AG09309 (cell line): ENCODE measurements around the gene NKD2.

Experiments
- DNase-seq: peaks from one replicate; pipeline ENCODE4 v3.0.0-alpha.2; 2010; ENCODE audit warnings: low read depth
- H3K4me3 ChIP-seq: 2 replicates; pipeline ENCODE4 v1.5.1; 2011; ENCODE audit warnings: mild to moderate bottlenecking, low read depth, low read length, moderate library complexity; ENCODE audit not compliant: control insufficient read depth
- TF ChIP-seq, protein P1 (sequence below): IDR thresholded peaks from 2 replicates; pipeline ENCODE4 v1.5.1; 2011; ENCODE audit warnings: mild to moderate bottlenecking, low read depth, low read length, inconsistent platforms; ENCODE audit not compliant: insufficient read depth, control insufficient read depth; ENCODE audit errors: missing control alignments

Gene NKD2

DNA sequence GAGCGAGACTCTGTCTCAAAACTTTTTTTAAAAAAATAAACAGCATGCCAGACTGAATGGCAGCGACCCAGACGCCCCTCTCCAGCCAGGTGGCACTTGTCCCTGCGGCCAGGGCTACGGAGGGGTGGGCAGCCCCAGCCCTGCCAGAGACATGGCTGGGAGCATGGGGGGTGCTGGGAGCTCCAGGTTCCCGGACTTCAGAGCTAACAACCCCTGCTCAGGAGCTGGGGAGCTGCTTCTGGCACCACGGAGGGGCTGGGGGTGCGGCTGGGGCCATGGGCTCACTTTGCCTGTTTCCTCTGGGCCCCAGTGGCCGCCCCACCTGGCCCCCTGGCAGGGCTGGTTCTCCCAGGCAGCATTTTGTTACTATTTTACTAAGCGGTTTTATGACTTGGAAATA is 53.3 kb downstream of the NKD2 start:
- no peak overlapping the region for H3K4me3 ChIP-seq
- TF ChIP-seq, protein P1, sequence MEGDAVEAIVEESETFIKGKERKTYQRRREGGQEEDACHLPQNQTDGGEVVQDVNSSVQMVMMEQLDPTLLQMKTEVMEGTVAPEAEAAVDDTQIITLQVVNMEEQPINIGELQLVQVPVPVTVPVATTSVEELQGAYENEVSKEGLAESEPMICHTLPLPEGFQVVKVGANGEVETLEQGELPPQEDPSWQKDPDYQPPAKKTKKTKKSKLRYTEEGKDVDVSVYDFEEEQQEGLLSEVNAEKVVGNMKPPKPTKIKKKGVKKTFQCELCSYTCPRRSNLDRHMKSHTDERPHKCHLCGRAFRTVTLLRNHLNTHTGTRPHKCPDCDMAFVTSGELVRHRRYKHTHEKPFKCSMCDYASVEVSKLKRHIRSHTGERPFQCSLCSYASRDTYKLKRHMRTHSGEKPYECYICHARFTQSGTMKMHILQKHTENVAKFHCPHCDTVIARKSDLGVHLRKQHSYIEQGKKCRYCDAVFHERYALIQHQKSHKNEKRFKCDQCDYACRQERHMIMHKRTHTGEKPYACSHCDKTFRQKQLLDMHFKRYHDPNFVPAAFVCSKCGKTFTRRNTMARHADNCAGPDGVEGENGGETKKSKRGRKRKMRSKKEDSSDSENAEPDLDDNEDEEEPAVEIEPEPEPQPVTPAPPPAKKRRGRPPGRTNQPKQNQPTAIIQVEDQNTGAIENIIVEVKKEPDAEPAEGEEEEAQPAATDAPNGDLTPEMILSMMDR, result no peak
- DNase-seq, result no peak

DNA sequence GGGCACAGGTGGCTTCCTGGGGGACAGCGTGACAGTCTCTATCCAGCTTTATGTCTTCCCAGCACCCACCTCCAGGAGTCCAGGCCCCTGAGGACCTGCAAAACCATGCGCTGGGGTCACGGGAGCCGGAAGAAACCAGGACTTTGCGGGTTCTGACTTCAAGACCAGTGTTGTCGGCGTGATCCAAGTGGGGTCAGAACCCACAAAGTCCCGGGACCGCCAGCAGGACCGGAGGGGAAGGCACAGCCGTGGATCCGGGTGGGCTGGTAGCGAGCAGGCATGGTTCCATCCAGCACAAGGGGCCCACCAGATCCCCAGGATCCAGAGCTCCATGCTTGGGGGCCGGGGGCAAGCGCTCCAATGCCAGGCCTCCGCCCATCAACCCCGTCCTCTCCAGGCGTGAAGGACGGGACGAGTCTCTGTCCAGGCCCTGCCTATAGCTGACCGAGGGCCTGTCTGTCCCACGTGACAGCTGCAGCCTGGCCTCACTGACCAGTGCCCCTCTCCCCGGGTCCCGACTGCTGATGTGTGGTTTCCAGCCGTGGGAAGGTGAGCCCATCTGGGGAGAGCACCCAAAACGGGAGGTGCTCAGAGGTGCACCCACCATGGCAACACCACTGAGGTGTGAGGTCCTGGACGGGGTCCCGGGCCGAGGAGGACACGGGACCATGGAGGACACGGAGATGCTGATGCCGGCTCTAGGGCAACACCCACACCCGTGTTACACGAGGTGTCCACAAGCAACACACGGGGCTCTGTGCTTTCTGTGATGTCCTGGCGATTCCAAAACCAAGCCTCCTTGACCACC is 54.4 kb downstream of the NKD2 start:
- TF ChIP-seq, protein P1, result no peak
- no peak overlapping the region for H3K4me3 ChIP-seq
- DNase-seq, result no peak

DNA sequence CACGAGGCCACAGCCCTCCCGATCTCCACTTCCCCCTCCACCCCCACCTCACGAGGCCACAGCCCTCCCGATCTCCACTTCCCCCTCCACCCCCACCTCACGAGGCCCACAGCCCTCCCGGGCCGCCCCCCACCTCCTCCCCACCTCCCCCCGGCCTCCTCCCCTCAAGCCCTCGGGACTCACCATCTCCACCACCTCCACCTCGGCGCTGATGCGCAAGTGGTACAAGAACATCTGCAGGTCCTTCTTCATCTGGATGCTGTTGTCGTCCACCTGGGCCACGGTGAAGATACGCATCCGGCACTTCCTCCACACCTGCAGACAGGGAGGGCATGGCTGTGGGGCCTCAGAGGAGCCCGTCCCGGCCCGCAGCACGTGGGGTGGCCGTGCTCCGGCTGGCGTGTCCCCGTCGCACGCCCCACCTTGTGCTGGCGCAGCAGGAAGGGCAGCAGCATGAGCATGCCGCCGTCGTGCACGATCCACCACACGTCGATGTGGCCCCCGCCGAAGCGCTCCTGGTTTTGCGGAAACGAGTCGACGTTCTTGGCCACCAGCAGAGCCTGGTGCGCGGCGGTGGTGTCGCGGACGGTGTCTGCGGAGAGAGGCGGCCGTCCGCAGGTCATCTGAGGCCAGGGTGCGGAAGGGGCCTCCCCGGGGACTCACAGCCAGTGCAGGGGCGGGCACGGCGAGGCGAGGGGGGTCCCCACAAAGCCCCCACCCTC is 55.2 kb downstream of the NKD2 start:
- DNase-seq, result no peak
- TF ChIP-seq, protein P1, result no peak
- H3K4me3 ChIP-seq, result no peak overlapping the region

DNA sequence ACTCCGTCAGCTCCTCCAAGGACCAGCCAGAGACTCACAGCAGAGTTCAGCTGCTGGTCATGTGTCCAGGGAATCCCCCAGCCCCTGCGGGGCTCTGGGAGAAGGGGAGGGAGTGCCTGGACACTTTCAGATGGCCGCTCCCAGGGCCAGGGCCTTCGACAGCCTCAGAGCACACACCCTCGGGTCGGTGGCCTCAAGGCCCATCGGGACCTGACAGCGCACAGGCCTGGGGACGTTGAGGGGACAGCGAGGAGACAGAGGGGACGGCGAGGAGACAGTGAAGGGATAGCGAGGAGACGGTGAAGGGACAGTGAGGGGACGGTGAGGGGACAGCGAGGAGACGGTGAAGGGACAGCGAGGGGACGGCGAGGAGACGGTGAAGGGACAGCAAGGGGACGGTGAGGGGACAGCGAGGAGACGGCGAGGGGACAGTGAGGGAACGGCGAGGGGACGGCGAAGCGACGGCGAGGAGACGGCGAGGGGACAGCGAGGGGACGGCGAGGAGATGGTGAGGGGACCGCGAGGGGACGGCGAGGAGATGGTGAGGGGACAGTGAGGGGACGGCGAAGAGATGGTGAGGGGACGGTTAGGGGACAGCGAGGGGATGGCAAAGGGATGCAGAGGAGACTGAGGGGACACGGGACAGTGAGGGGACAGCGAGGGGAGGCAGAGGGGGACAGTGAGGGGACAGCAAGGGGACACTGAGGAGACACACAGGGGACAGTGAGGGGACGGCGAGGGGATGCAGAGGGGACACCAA is 56.0 kb downstream of the NKD2 start:
- DNase-seq, result no peak
- TF ChIP-seq, protein P1, result no peak
- no peak overlapping the region for H3K4me3 ChIP-seq

DNA sequence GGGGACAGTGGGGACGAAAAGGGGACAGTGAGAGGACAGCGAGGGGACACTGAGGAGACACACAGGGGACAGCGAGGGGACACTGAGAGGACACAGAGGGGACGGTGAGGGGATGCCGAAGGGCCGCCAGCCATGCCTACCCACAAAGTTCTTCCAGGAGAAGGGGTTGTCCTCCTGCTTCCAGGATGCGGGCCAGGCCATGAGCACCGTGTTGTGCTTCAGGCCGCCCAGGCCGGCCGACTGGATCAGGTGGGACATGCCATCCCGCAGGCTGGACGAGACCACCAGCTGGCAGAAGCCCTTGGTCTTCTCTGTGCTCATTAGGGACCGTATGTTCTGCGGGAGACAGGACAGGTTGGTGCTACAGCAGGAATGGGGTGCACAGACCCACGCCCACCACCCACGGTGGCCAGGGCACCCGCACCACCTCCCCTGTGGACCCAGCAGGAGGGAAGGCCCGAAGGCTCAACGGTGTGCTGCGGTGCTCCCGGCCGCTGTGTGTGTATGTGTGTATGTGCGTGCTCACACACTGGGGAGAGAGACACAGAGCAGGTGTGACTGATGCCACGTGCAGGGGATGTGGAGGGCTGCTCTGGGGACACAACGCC is 56.6 kb downstream of the NKD2 start:
- H3K4me3 ChIP-seq, result no peak overlapping the region
- DNase-seq, result no peak
- TF ChIP-seq, protein P1, result no peak
